ENCODE results near the gene HLA-DMB. TPM values are rescaled to one million over a fixed set of nuclear protein-coding genes. Genes with fewer than 3 reads are reported as not detected.

Gene HLA-DMB
- total and polyA plus RNA-seq, 2 experiments from 2014 or later = not detected

DNA sequence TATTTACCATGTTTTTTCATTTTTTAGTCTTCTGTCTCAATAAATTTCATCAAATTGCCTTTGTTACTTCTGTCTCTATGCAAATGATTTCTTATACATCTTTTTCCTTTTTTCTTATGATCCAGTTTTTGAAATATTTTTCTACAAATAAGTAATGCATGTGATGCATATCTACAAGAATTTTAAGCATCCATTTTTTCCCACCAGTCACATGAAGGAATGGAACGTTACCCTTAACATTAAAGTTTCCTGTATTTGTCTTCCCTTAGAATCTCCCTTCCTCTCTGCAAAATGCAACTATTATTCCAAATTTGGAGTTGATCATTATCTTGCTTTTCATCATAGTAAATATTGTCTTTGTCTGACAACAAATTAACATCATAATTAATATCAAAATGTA is 51.3 kb downstream of the HLA-DMB start:
- no peak overlapping the region for H2AFZ ChIP-seq
- TF ChIP-seq EZH2 (IDR thresholded peaks at IDR 0.05; ENCODE audit: insufficient read depth, poor library complexity, severe bottlenecking) = no peak
- TF ChIP-seq EZH2phosphoT487 (IDR thresholded peaks at IDR 0.05; ENCODE audit: insufficient read depth, low read depth) = no peak
- H3K27me3 ChIP-seq (replicated peaks; ENCODE audit: insufficient read depth) = no peaks in the 10 kb centered on the region
- in situ Hi-C loops (cut with MboI) = no loop called here
- no peak overlapping the region for H3K4me2 ChIP-seq (ENCODE audit: unreplicated experiment)
- H4K20me1 ChIP-seq (ENCODE audit: insufficient read depth) = no peaks in the 10 kb centered on the region
- H3K79me2 ChIP-seq (ENCODE audit: insufficient read depth) = no peaks in the 10 kb centered on the region
- WGBS, 2 experiments (ENCODE audit: low coverage in 1 of 2, low lambda C conversion rate in 2 of 2, missing lambda C conversion rate in 2 of 2) = 72 to 83% methylated on average over 1 of the region's 1 CpG
- H3K9ac ChIP-seq = no peak overlapping the region
- no peaks in the 10 kb centered on the region for H3K9me2 ChIP-seq (ENCODE audit: insufficient read depth)
- no peak overlapping the region for H3K27ac ChIP-seq
- H3F3A ChIP-seq (ENCODE audit: insufficient read depth) = peaks cover 13% of the 10 kb centered on the region; the same call in 1 of the 2 replicates
- H3K36me3 ChIP-seq (ENCODE audit: low read depth) = no peaks in the 10 kb centered on the region
- DNase-seq = no peak
- no peaks in the 10 kb centered on the region for H3K9me3 ChIP-seq (ENCODE audit: low read depth)
- H3K4me1 ChIP-seq (ENCODE audit: insufficient read depth) = 0 out of 2 replicates have a peak, but pooled peaks cover 8% of the 10 kb centered on the region
- H3K4me3 ChIP-seq = no peak overlapping the region

DNA sequence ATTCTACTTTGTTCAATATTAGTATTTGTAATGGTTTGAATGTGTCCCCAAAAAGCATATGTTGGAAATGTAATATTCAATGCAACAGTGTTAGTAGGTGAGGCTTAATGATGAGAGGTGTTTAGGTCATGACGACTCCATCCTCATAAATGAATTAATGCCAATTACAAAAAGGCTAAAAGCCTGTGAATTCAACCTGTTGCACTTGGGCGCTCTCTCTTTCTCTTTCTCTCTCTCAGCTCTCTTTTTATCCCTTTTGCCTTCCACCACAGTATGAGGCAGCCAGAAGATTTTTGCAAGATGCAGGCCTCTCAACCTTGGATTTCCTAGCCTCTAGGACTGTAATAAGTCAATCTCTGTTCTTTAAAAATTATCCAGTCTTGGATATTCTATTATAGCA is 52.3 kb downstream of the HLA-DMB start:
- H3K4me2 ChIP-seq (ENCODE audit: unreplicated experiment) = no peak overlapping the region
- in situ Hi-C loops (cut with MboI) = no loop called here

DNA sequence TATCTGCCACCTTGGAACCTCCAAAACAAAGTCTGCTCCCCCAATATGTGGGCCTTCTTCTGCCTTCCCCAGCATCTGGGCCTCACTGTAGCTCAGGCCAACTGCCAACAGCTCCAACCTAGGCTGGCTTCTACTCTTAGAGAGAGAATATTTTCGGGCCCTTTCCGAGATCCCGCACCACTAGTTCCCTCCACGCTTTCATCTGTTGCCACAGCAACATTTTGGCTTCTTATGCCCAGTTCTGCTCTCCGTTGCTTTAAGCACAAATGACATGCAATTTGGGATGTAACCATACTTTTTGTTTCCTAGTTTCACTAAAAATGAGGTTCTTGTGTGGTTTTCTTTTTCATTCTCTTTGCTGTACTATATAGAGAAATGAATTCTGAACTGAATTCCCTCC is 53.2 kb downstream of the HLA-DMB start:
- no peak overlapping the region for H3K9ac ChIP-seq
- no peak for TF ChIP-seq EZH2phosphoT487 (IDR thresholded peaks at IDR 0.05; ENCODE audit: insufficient read depth, low read depth)
- no peak for TF ChIP-seq EZH2 (IDR thresholded peaks at IDR 0.05; ENCODE audit: insufficient read depth, poor library complexity, severe bottlenecking)
- H3K27me3 ChIP-seq (replicated peaks; ENCODE audit: insufficient read depth) = no peaks in the 10 kb centered on the region
- 73 to 77% methylated on average over 5 of the region's 5 CpGs for WGBS, 2 experiments (ENCODE audit: low coverage in 1 of 2, low lambda C conversion rate in 2 of 2, missing lambda C conversion rate in 2 of 2)
- H3K79me2 ChIP-seq (ENCODE audit: insufficient read depth) = no peaks in the 10 kb centered on the region
- no peaks in the 10 kb centered on the region for H3K9me3 ChIP-seq (ENCODE audit: low read depth)
- H3K4me1 ChIP-seq (ENCODE audit: insufficient read depth) = peaks cover 9% of the 10 kb centered on the region
- DNase-seq = no peak
- H3K4me3 ChIP-seq = no peak overlapping the region
- in situ Hi-C loops (cut with MboI) = no loop called here
- H2AFZ ChIP-seq = no peak overlapping the region
- no peaks in the 10 kb centered on the region for H3K9me2 ChIP-seq (ENCODE audit: insufficient read depth)
- no peaks in the 10 kb centered on the region for H3K36me3 ChIP-seq (ENCODE audit: low read depth)
- H3F3A ChIP-seq (ENCODE audit: insufficient read depth) = peaks cover 23% of the 10 kb centered on the region
- H3K27ac ChIP-seq = no peak overlapping the region
- H3K4me2 ChIP-seq (ENCODE audit: unreplicated experiment) = no peak overlapping the region
- no peaks in the 10 kb centered on the region for H4K20me1 ChIP-seq (ENCODE audit: insufficient read depth)

More for the DNA sequence above, 52.3 kb downstream of the HLA-DMB start:
- Histone ChIP-seq H3K36me3 (ENCODE audit: low read depth) (no peaks in the 10 kb centered on the region), H3K27me3 (replicated peaks; ENCODE audit: insufficient read depth) (no peaks in the 10 kb centered on the region), H3K9me3 (ENCODE audit: low read depth) (no peaks in the 10 kb centered on the region), H3K79me2 (ENCODE audit: insufficient read depth) (no peaks in the 10 kb centered on the region), H2AFZ (no peak overlapping the region), H3K27ac (no peak overlapping the region), H3K4me3 (no peak overlapping the region), H3K9ac (no peak overlapping the region), H4K20me1 (ENCODE audit: insufficient read depth) (no peaks in the 10 kb centered on the region), H3K9me2 (ENCODE audit: insufficient read depth) (no peaks in the 10 kb centered on the region), H3K4me1 (ENCODE audit: insufficient read depth) (0 out of 2 replicates have a peak, but pooled peaks cover 8% of the 10 kb centered on the region), H3F3A (ENCODE audit: insufficient read depth) (peaks cover 13% of the 10 kb centered on the region; the same call in 1 of the 2 replicates)
- no peak for DNase-seq
- TF ChIP-seq EZH2 (IDR thresholded peaks at IDR 0.05; ENCODE audit: insufficient read depth, poor library complexity, severe bottlenecking) (no peak), EZH2phosphoT487 (IDR thresholded peaks at IDR 0.05; ENCODE audit: insufficient read depth, low read depth) (no peak)
- WGBS, 2 experiments (ENCODE audit: low coverage in 1 of 2, low lambda C conversion rate in 2 of 2, missing lambda C conversion rate in 2 of 2) = 92 to 95% methylated on average over 2 of the region's 2 CpGs

DNA sequence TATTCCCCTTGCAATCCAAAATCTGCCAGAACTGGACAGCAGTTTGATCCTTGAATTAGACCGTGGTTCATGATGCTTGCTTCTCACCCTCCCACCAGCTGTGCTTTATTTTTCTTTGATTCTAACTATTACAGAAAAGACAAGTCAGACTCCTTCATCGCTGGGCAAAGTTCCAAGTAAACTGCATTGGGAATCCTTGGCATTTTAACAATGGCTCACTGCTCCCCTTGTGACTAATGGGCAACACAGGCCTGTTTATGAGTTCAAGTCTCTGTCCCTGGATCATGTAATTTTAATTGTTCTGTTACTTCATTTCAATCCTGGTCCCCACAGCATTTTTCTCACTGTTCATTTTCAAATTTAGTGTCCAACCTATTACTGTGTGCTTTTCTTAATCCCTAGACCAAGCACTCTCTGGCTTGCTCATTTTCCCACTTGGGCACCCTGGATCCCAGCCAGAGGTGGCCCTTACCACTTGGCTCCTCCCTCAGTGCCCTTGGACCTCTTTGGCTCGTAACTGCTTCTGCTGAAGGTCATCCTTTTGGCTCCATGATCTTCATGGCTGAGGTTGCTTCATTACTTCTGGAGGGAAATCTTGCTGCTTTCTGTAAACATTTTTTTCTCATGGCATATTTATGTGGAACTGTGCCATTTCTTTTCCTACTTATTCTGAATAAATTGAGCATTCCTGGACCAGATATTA is 54.0 kb downstream of the HLA-DMB start:
- Histone ChIP-seq H3K27ac (no peak overlapping the region), H3K36me3 (ENCODE audit: low read depth) (no peaks in the 10 kb centered on the region), H3K9ac (no peak overlapping the region), H3K4me2 (ENCODE audit: unreplicated experiment) (peak overlapping the region; percentile 6), H3K4me3 (no peak overlapping the region), H3K9me3 (ENCODE audit: low read depth) (no peaks in the 10 kb centered on the region), H3K27me3 (replicated peaks; ENCODE audit: insufficient read depth) (no peaks in the 10 kb centered on the region), H3K9me2 (ENCODE audit: insufficient read depth) (no peaks in the 10 kb centered on the region), H3K79me2 (ENCODE audit: insufficient read depth) (no peaks in the 10 kb centered on the region), H3F3A (ENCODE audit: insufficient read depth) (peaks cover 25% of the 10 kb centered on the region), H2AFZ (no peak overlapping the region), H3K4me1 (ENCODE audit: insufficient read depth) (peaks cover 12% of the 10 kb centered on the region), H4K20me1 (ENCODE audit: insufficient read depth) (no peaks in the 10 kb centered on the region)
- WGBS, 2 experiments (ENCODE audit: low coverage in 1 of 2, low lambda C conversion rate in 2 of 2, missing lambda C conversion rate in 2 of 2) = 29 to 31% methylated on average over 3 of the region's 3 CpGs
- DNase-seq = peak; percentile 89
- TF ChIP-seq EZH2phosphoT487 (IDR thresholded peaks at IDR 0.05; ENCODE audit: insufficient read depth, low read depth) (no peak), EZH2 (IDR thresholded peaks at IDR 0.05; ENCODE audit: insufficient read depth, poor library complexity, severe bottlenecking) (no peak)
- in situ Hi-C loops (cut with MboI) = no loop called here
